ENCODE measurements around the gene OTULIN. TPM values are rescaled to one million over a fixed set of nuclear protein-coding genes. Genes with fewer than 3 reads are reported as not detected.

Gene OTULIN
- polyA plus RNA-seq, 4 donors, result 18.6 to 24.4 (median 20.5) TPM

GRCh38 chr5:14695152-14695551 is 30.6 kb downstream of the OTULIN start:
- no peak for DNase-seq (ENCODE audit: low read depth in 4 of 4, low spot score in 2 of 4)

GRCh38 chr5:14696057-14696456 is 31.5 kb downstream of the OTULIN start:
- DNase-seq (ENCODE audit: low read depth in 4 of 4, low spot score in 2 of 4), result no peak

- no peak for DNase-seq (ENCODE audit: low read depth in 4 of 4, low spot score in 2 of 4)
Observed at GRCh38 chr5:14696851-14697250, 32.3 kb downstream of the OTULIN start.

- no peak for DNase-seq (ENCODE audit: low read depth in 4 of 4, low spot score in 2 of 4)
Observed at GRCh38 chr5:14698495-14698894, 34.0 kb downstream of the OTULIN start.

GRCh38 chr5:14699159-14699558 is 34.6 kb downstream of the OTULIN start:
- DNase-seq (ENCODE audit: low read depth in 4 of 4, low spot score in 2 of 4), result no peak

- no peak for DNase-seq (ENCODE audit: low read depth in 4 of 4, low spot score in 2 of 4)
Observed at GRCh38 chr5:14699807-14700400, 35.4 kb downstream of the OTULIN start.

GRCh38 chr5:14700478-14701436 is 36.2 kb downstream of the OTULIN start:
- no peak for DNase-seq (ENCODE audit: low read depth in 4 of 4, low spot score in 2 of 4)

GRCh38 chr5:14701556-14701955 is 37.0 kb downstream of the OTULIN start:
- DNase-seq (ENCODE audit: low read depth in 4 of 4, low spot score in 2 of 4), result no peak

- DNase-seq (ENCODE audit: low read depth in 4 of 4, low spot score in 2 of 4), result no peak
Observed at GRCh38 chr5:14702238-14702839, 37.8 kb downstream of the OTULIN start.

- DNase-seq (ENCODE audit: low read depth in 4 of 4, low spot score in 2 of 4), result no peak
Observed at GRCh38 chr5:14705556-14705955, 41.0 kb downstream of the OTULIN start.

GRCh38 chr5:14706615-14707021 is 42.1 kb downstream of the OTULIN start:
- DNase-seq (ENCODE audit: low read depth in 4 of 4, low spot score in 2 of 4), result no peak

- no peak for DNase-seq (ENCODE audit: low read depth in 4 of 4, low spot score in 2 of 4)
Observed at GRCh38 chr5:14707811-14708390, 43.4 kb downstream of the OTULIN start.

- DNase-seq (ENCODE audit: low read depth in 4 of 4, low spot score in 2 of 4), result no peak
Observed at GRCh38 chr5:14708551-14708950, 44.0 kb downstream of the OTULIN start.

- DNase-seq (ENCODE audit: low read depth in 4 of 4, low spot score in 2 of 4), result no peak
Observed at GRCh38 chr5:14710313-14710994, 45.9 kb downstream of the OTULIN start.

GRCh38 chr5:14712131-14712530 is 47.6 kb downstream of the OTULIN start:
- DNase-seq (ENCODE audit: low read depth in 4 of 4, low spot score in 2 of 4), result no peak

GRCh38 chr5:14712666-14713065 is 48.1 kb downstream of the OTULIN start:
- DNase-seq (ENCODE audit: low read depth in 4 of 4, low spot score in 2 of 4), result no peak

GRCh38 chr5:14713476-14714390 is 49.2 kb downstream of the OTULIN start:
- DNase-seq (ENCODE audit: low read depth in 4 of 4, low spot score in 2 of 4), result no peak

- no peak for DNase-seq (ENCODE audit: low read depth in 4 of 4, low spot score in 2 of 4)
Observed at GRCh38 chr5:14714706-14715105, 50.2 kb downstream of the OTULIN start.

- DNase-seq (ENCODE audit: low read depth in 4 of 4, low spot score in 2 of 4), result no peak
Observed at GRCh38 chr5:14715481-14715880, 51.0 kb downstream of the OTULIN start.
